ENCODE data around the gene ENSA.
"Not testable (repeated sequence)": the region's sequence is repeated elsewhere in the genome, so short reads cannot be mapped to it uniquely, and the experiment has no call there.

Gene ENSA

GRCh38 chr1:150604226-150604588, 25.2 kb downstream of the ENSA start:
- no peaks in the 10 kb centered on the region for H3K9me3 ChIP-seq (ENCODE audit: insufficient read depth, low read depth, low read length)
- no peak overlapping the region for H3K4me2 ChIP-seq (ENCODE audit: low read depth, low read length, poor library complexity, severe bottlenecking)
- H3K4me1 ChIP-seq (ENCODE audit: insufficient read depth, low read length, poor library complexity, severe bottlenecking) = no peaks in the 10 kb centered on the region
- no peaks in the 10 kb centered on the region for H4K20me1 ChIP-seq (ENCODE audit: insufficient read depth, low read length, poor library complexity, severe bottlenecking)
- no peaks in the 10 kb centered on the region for H3K36me3 ChIP-seq (ENCODE audit: insufficient read depth, low read length)
- no peak overlapping the region for H3K4me3 ChIP-seq (ENCODE audit: low read length, poor library complexity, severe bottlenecking)
- no peaks in the 10 kb centered on the region for H3K79me2 ChIP-seq (ENCODE audit: insufficient read depth, low read length)
- no peak overlapping the region for H3K9ac ChIP-seq (ENCODE audit: low read depth, low read length, poor library complexity, severe bottlenecking)
- H3K9me2 ChIP-seq (replicated peaks; ENCODE audit: low read depth, low read length) = no peaks in the 10 kb centered on the region
- TF ChIP-seq EZH2phosphoT487 (IDR thresholded peaks at IDR 0.05; ENCODE audit: borderline replicate concordance) (no peak), CTCF (conservative IDR thresholded peaks at IDR 0.05; ENCODE audit: low read length) (no peak)
- H2AFZ ChIP-seq (ENCODE audit: low read length) = no peak overlapping the region
- H3F3A ChIP-seq (ENCODE audit: low read depth) = no peaks in the 10 kb centered on the region
- no peaks in the 10 kb centered on the region for H3K27me3 ChIP-seq (ENCODE audit: insufficient read depth, low read length, poor library complexity, severe bottlenecking)

- Histone ChIP-seq H3K9ac (ENCODE audit: low read depth, low read length, poor library complexity, severe bottlenecking) (no peak overlapping the region), H3K4me2 (ENCODE audit: low read depth, low read length, poor library complexity, severe bottlenecking) (no peak overlapping the region)
Measured at GRCh38 chr1:150603711-150604110, 25.7 kb downstream of the ENSA start.

GRCh38 chr1:150602372-150602771, 27.0 kb downstream of the ENSA start:
- H3F3A ChIP-seq (ENCODE audit: low read depth); H3K4me1 ChIP-seq (ENCODE audit: insufficient read depth, low read length, poor library complexity, severe bottlenecking); H3K79me2 ChIP-seq (ENCODE audit: insufficient read depth, low read length); H3K9me3 ChIP-seq (ENCODE audit: insufficient read depth, low read depth, low read length); H3K36me3 ChIP-seq (ENCODE audit: insufficient read depth, low read length); H3K4me2 ChIP-seq (ENCODE audit: low read depth, low read length, poor library complexity, severe bottlenecking); H3K9me2 ChIP-seq (replicated peaks; ENCODE audit: low read depth, low read length); H3K27me3 ChIP-seq (ENCODE audit: insufficient read depth, low read length, poor library complexity, severe bottlenecking); H3K4me3 ChIP-seq (ENCODE audit: low read length, poor library complexity, severe bottlenecking); H2AFZ ChIP-seq (ENCODE audit: low read length); H4K20me1 ChIP-seq (ENCODE audit: insufficient read depth, low read length, poor library complexity, severe bottlenecking); H3K9ac ChIP-seq (ENCODE audit: low read depth, low read length, poor library complexity, severe bottlenecking): not testable (repeated sequence)

More at GRCh38 chr1:150603711-150604110, 25.7 kb downstream of the ENSA start:
- Histone ChIP-seq H3K36me3 (ENCODE audit: insufficient read depth, low read length) (no peaks in the 10 kb centered on the region), H3K79me2 (ENCODE audit: insufficient read depth, low read length) (no peaks in the 10 kb centered on the region), H2AFZ (ENCODE audit: low read length) (no peak overlapping the region), H3K9me3 (ENCODE audit: insufficient read depth, low read depth, low read length) (no peaks in the 10 kb centered on the region), H3K27me3 (ENCODE audit: insufficient read depth, low read length, poor library complexity, severe bottlenecking) (no peaks in the 10 kb centered on the region), H3K4me3 (ENCODE audit: low read length, poor library complexity, severe bottlenecking) (no peak overlapping the region), H3K4me1 (ENCODE audit: insufficient read depth, low read length, poor library complexity, severe bottlenecking) (no peaks in the 10 kb centered on the region), H4K20me1 (ENCODE audit: insufficient read depth, low read length, poor library complexity, severe bottlenecking) (no peaks in the 10 kb centered on the region), H3K9me2 (replicated peaks; ENCODE audit: low read depth, low read length) (no peaks in the 10 kb centered on the region), H3F3A (ENCODE audit: low read depth) (no peaks in the 10 kb centered on the region)
- TF ChIP-seq EZH2phosphoT487 (IDR thresholded peaks at IDR 0.05; ENCODE audit: borderline replicate concordance) (no peak), CTCF (conservative IDR thresholded peaks at IDR 0.05; ENCODE audit: low read length) (no peak)

GRCh38 chr1:150601540-150601939, 27.9 kb downstream of the ENSA start:
- H2AFZ ChIP-seq (ENCODE audit: low read length) = no peak overlapping the region
- H3K36me3 ChIP-seq (ENCODE audit: insufficient read depth, low read length) = no peaks in the 10 kb centered on the region
- no peaks in the 10 kb centered on the region for H4K20me1 ChIP-seq (ENCODE audit: insufficient read depth, low read length, poor library complexity, severe bottlenecking)
- H3K9ac ChIP-seq (ENCODE audit: low read depth, low read length, poor library complexity, severe bottlenecking) = no peak overlapping the region
- no peak overlapping the region for H3K4me2 ChIP-seq (ENCODE audit: low read depth, low read length, poor library complexity, severe bottlenecking)
- H3K9me2 ChIP-seq (replicated peaks; ENCODE audit: low read depth, low read length) = no peaks in the 10 kb centered on the region
- H3K4me3 ChIP-seq (ENCODE audit: low read length, poor library complexity, severe bottlenecking) = no peak overlapping the region
- H3F3A ChIP-seq (ENCODE audit: low read depth) = no peaks in the 10 kb centered on the region
- no peaks in the 10 kb centered on the region for H3K4me1 ChIP-seq (ENCODE audit: insufficient read depth, low read length, poor library complexity, severe bottlenecking)
- H3K9me3 ChIP-seq (ENCODE audit: insufficient read depth, low read depth, low read length) = no peaks in the 10 kb centered on the region
- no peaks in the 10 kb centered on the region for H3K79me2 ChIP-seq (ENCODE audit: insufficient read depth, low read length)
- no peaks in the 10 kb centered on the region for H3K27me3 ChIP-seq (ENCODE audit: insufficient read depth, low read length, poor library complexity, severe bottlenecking)
- TF ChIP-seq CTCF (conservative IDR thresholded peaks at IDR 0.05; ENCODE audit: low read length) (no peak), EZH2phosphoT487 (IDR thresholded peaks at IDR 0.05; ENCODE audit: borderline replicate concordance) (no peak)

GRCh38 chr1:150598346-150598745, 31.1 kb downstream of the ENSA start:
- H3K4me1 ChIP-seq (ENCODE audit: insufficient read depth, low read length, poor library complexity, severe bottlenecking); H3K4me3 ChIP-seq (ENCODE audit: low read length, poor library complexity, severe bottlenecking); H4K20me1 ChIP-seq (ENCODE audit: insufficient read depth, low read length, poor library complexity, severe bottlenecking); H2AFZ ChIP-seq (ENCODE audit: low read length); H3K9me2 ChIP-seq (replicated peaks; ENCODE audit: low read depth, low read length); H3K36me3 ChIP-seq (ENCODE audit: insufficient read depth, low read length); H3F3A ChIP-seq (ENCODE audit: low read depth); H3K9ac ChIP-seq (ENCODE audit: low read depth, low read length, poor library complexity, severe bottlenecking); H3K27me3 ChIP-seq (ENCODE audit: insufficient read depth, low read length, poor library complexity, severe bottlenecking); H3K9me3 ChIP-seq (ENCODE audit: insufficient read depth, low read depth, low read length); H3K4me2 ChIP-seq (ENCODE audit: low read depth, low read length, poor library complexity, severe bottlenecking); H3K79me2 ChIP-seq (ENCODE audit: insufficient read depth, low read length): not testable (repeated sequence)

Measured in Loucy (cell line).